Measurements from ENCODE around the gene TMEM114. TPM values are rescaled to one million over a fixed set of nuclear protein-coding genes. Genes with fewer than 3 reads are reported as not detected.

TMEM114 gene
- total and polyA plus RNA-seq, 4 experiments from 2014 or later: not detected

Other genes starting within 250 kb of the TMEM114 start
- 10 to 100 TPM; 42.9 to 49.8 TPM for gene METTL22, start 31.2 kb upstream of the TMEM114 start, total RNA-seq
- gene METTL22, start 31.2 kb upstream of the TMEM114 start, polyA plus RNA-seq: 10 to 100 TPM in 1 of 2 donors, 1 to 10 TPM in 1; 6.2 to 14.2 TPM
- 10 to 100 TPM; 10.0 to 10.8 TPM for gene ABAT, start 84.1 kb upstream of the TMEM114 start, total RNA-seq
- 1 to 10 TPM; 2.8 to 3.1 TPM for gene ABAT, start 84.1 kb upstream of the TMEM114 start, polyA plus RNA-seq
- 10 to 100 TPM; 15.6 to 17.9 TPM for gene TMEM186, start 207.1 kb upstream of the TMEM114 start, total RNA-seq
- 10 to 100 TPM in 1 of 2 donors, 1 to 10 TPM in 1; 9.4 to 20.0 TPM for gene TMEM186, start 207.1 kb upstream of the TMEM114 start, polyA plus RNA-seq
- gene PMM2, start 207.3 kb upstream of the TMEM114 start, total RNA-seq: 10 to 100 TPM; 51.7 to 61.7 TPM
- 10 to 100 TPM; 21.2 to 35.1 TPM for gene PMM2, start 207.3 kb upstream of the TMEM114 start, polyA plus RNA-seq

Measured in CD4-positive, alpha-beta memory T cell (primary cell).